ENCODE results near the gene ZNF786.
A peak's percentile ranks its signal among the peaks of the same experiment; 100 is the strongest.
"Not testable (repeated sequence)": the region's sequence is repeated elsewhere in the genome, so short reads cannot be mapped to it uniquely, and the experiment has no call there.

The ZNF786 gene

GRCh38 chr7:149084407-149084806 is 6.1 kb downstream of the ZNF786 start:
- DNase-seq (ENCODE audit: low read depth in 2 of 2), result no peak

- no peak for DNase-seq (ENCODE audit: low read depth in 2 of 2)
Observed at GRCh38 chr7:149081914-149082313, 8.6 kb downstream of the ZNF786 start.

GRCh38 chr7:149077594-149077993 is 12.9 kb downstream of the ZNF786 start:
- no peak for DNase-seq (ENCODE audit: low read depth in 2 of 2)

- DNase-seq (ENCODE audit: low read depth in 2 of 2), result no peak
Observed at GRCh38 chr7:149075286-149075685, 15.2 kb downstream of the ZNF786 start.

- no peak for DNase-seq (ENCODE audit: low read depth in 2 of 2)
Observed at GRCh38 chr7:149074116-149074885, 16.2 kb downstream of the ZNF786 start.

GRCh38 chr7:149072438-149072775 is 18.1 kb downstream of the ZNF786 start:
- DNase-seq (ENCODE audit: low read depth in 2 of 2), result no peak

- peak in 1 of 2 donors; percentile 28 for DNase-seq (ENCODE audit: low read depth in 2 of 2)
Observed at GRCh38 chr7:149071641-149072437, 18.7 kb downstream of the ZNF786 start.

GRCh38 chr7:149071182-149071635 is 19.3 kb downstream of the ZNF786 start:
- no peak for DNase-seq (ENCODE audit: low read depth in 2 of 2)

- DNase-seq (ENCODE audit: low read depth in 2 of 2), result no peak
Observed at GRCh38 chr7:149070372-149071125, 20.0 kb downstream of the ZNF786 start.

- DNase-seq (ENCODE audit: low read depth in 2 of 2), result no peak
Observed at GRCh38 chr7:149067869-149068268, 22.6 kb downstream of the ZNF786 start.

GRCh38 chr7:149063476-149063875 is 27.0 kb downstream of the ZNF786 start:
- no peak for DNase-seq (ENCODE audit: low read depth in 2 of 2)

GRCh38 chr7:149062217-149062899 is 28.2 kb downstream of the ZNF786 start:
- not testable (repeated sequence) for DNase-seq (ENCODE audit: low read depth in 2 of 2)

GRCh38 chr7:149060156-149060555 is 30.4 kb downstream of the ZNF786 start:
- DNase-seq (ENCODE audit: low read depth in 2 of 2), result no peak

GRCh38 chr7:149053885-149054284 is 36.6 kb downstream of the ZNF786 start:
- DNase-seq (ENCODE audit: low read depth in 2 of 2), result no peak

- no peak for DNase-seq (ENCODE audit: low read depth in 2 of 2)
Observed at GRCh38 chr7:149053384-149053783, 37.1 kb downstream of the ZNF786 start.

- DNase-seq (ENCODE audit: low read depth in 2 of 2), result no peak
Observed at GRCh38 chr7:149050941-149051340, 39.6 kb downstream of the ZNF786 start.

- DNase-seq (ENCODE audit: low read depth in 2 of 2), result no peak
Observed at GRCh38 chr7:149048805-149049204, 41.7 kb downstream of the ZNF786 start.

- DNase-seq (ENCODE audit: low read depth in 2 of 2), result no peak
Observed at GRCh38 chr7:149046416-149046815, 44.1 kb downstream of the ZNF786 start.

- no peak for DNase-seq (ENCODE audit: low read depth in 2 of 2)
Observed at GRCh38 chr7:149043936-149044335, 46.6 kb downstream of the ZNF786 start.

GRCh38 chr7:149041350-149041749 is 49.2 kb downstream of the ZNF786 start:
- DNase-seq (ENCODE audit: low read depth in 2 of 2), result no peak

GRCh38 chr7:149038641-149039040 is 51.9 kb downstream of the ZNF786 start:
- DNase-seq (ENCODE audit: low read depth in 2 of 2), result not testable (repeated sequence)

GRCh38 chr7:149036676-149037075 is 53.8 kb downstream of the ZNF786 start:
- no peak for DNase-seq (ENCODE audit: low read depth in 2 of 2)
